ENCODE results near the gene HTRA2.

- TF ChIP-seq ETS2 (tag; IDR thresholded peaks at IDR 0.05; ENCODE audit: borderline replicate concordance, poor library complexity, severe bottlenecking) (no peak), EZH2 (IDR thresholded peaks at IDR 0.05; ENCODE audit: borderline replicate concordance, low read depth, low read length) (no peak), BRF2 (IDR thresholded peaks at IDR 0.05; ENCODE audit: borderline replicate concordance, insufficient read depth, insufficient read length) (no peak), SRF (CRISPR knock-in tag; IDR thresholded peaks at IDR 0.05) (no peak), CTCF (IDR thresholded peaks at IDR 0.05 in 2 of 3, conservative IDR thresholded peaks at IDR 0.05 in 1 of 3; ENCODE audit: insufficient read depth in 2 of 3, low read depth in 1 of 3, low read length in 3 of 3) (no peak), KLF6 (CRISPR knock-in tag; IDR thresholded peaks at IDR 0.05; ENCODE audit: borderline replicate concordance) (no peak), USF1 (CRISPR knock-in tag; IDR thresholded peaks at IDR 0.05) (no peak), FOXK1 (CRISPR knock-in tag; IDR thresholded peaks at IDR 0.05; ENCODE audit: borderline replicate concordance) (no peak), FOS (IDR thresholded peaks at IDR 0.05; ENCODE audit: extremely low read depth, insufficient read length) (no peak), ELF1 (tag; IDR thresholded peaks at IDR 0.05) (no peak), MLLT1 (IDR thresholded peaks at IDR 0.05) (no peak), GABPA (tag; conservative IDR thresholded peaks at IDR 0.05; ENCODE audit: low read depth) (no peak)
These were observed 45.6 kb downstream of the HTRA2 start for GRCh38 chr2:74575320-74575719.

Data from K562 (cell line).